ENCODE measurements around the gene FBXW5.

DNA sequence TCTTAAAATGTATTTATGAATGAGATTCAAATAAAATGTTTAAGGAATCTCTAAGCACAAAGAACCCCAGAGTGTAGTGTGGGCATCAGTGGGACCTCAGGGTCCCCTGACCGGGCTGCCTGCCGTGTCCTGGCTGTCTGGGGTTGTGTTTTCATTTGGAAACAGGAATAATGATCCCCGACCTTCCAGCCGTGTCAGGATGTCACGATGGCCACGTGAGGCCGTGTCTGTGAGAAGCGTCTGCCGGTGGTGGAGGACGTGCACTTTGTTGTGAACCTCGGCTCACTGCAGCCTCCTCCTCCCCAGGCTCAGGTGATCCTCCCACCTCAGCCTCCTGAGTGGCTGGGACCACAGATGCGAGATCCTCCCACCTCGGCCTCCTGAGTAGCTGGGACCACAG, 53.9 kb downstream of the FBXW5 start:
- TF ChIP-seq, protein P1, sequence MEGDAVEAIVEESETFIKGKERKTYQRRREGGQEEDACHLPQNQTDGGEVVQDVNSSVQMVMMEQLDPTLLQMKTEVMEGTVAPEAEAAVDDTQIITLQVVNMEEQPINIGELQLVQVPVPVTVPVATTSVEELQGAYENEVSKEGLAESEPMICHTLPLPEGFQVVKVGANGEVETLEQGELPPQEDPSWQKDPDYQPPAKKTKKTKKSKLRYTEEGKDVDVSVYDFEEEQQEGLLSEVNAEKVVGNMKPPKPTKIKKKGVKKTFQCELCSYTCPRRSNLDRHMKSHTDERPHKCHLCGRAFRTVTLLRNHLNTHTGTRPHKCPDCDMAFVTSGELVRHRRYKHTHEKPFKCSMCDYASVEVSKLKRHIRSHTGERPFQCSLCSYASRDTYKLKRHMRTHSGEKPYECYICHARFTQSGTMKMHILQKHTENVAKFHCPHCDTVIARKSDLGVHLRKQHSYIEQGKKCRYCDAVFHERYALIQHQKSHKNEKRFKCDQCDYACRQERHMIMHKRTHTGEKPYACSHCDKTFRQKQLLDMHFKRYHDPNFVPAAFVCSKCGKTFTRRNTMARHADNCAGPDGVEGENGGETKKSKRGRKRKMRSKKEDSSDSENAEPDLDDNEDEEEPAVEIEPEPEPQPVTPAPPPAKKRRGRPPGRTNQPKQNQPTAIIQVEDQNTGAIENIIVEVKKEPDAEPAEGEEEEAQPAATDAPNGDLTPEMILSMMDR (conservative IDR thresholded peaks at IDR 0.05; ENCODE audit: low read length), result no peak
- TF ChIP-seq EZH2phosphoT487 (IDR thresholded peaks at IDR 0.05; ENCODE audit: borderline replicate concordance), result no peak
